RWPE2 (cell line): ENCODE data around the gene SHROOM3.

Experiments used
- ATAC-seq: fragments of 200-7000 bp; cut with Tn5 transposase; 3 replicates; pipeline ENCODE4 v1.9.1; 2021; ENCODE audit warnings: low read depth
- DNase-seq: peaks from one replicate; pipeline ENCODE4 v3.0.0-alpha.2; 2020; ENCODE audit warnings: low spot score
- H3K27ac ChIP-seq: fragments of 450-650 bp; 2 replicates; pipeline ENCODE4 v1.5.1; 2017; ENCODE audit warnings: mild to moderate bottlenecking; ENCODE audit not compliant: poor library complexity, severe bottlenecking
- H3K27me3 ChIP-seq: fragments of 250-450 bp; sonication (Bioruptor Pico); 2 replicates; pipeline ENCODE4 v1.5.1; 2021; ENCODE audit warnings: mild to moderate bottlenecking, moderate library complexity; ENCODE audit not compliant: insufficient read depth, poor library complexity, severe bottlenecking
- H3K36me3 ChIP-seq: fragments of 250-450 bp; sonication (Bioruptor Pico); 2 replicates; pipeline ENCODE4 v1.5.1; 2020; ENCODE audit warnings: low read depth, mild to moderate bottlenecking, moderate library complexity
- H3K4me1 ChIP-seq: fragments of 250-450 bp; sonication (Bioruptor Pico); 2 replicates; pipeline ENCODE4 v1.5.1; 2021; ENCODE audit warnings: mild to moderate bottlenecking, moderate library complexity; ENCODE audit not compliant: insufficient read depth, poor library complexity, severe bottlenecking
- H3K4me3 ChIP-seq: fragments of 250-450 bp; sonication (Bioruptor Pico); 2 replicates; pipeline ENCODE4 v1.5.1; 2021; ENCODE audit warnings: mild to moderate bottlenecking, moderate library complexity; ENCODE audit not compliant: severe bottlenecking
- H3K9me3 ChIP-seq: fragments of 250-450 bp; sonication (Bioruptor Pico); 2 replicates; pipeline ENCODE4 v1.5.1; 2021; ENCODE audit warnings: mild to moderate bottlenecking, moderate library complexity; ENCODE audit not compliant: severe bottlenecking
- TF ChIP-seq, protein P1 (sequence below): fragments of 450-650 bp; IDR thresholded peaks from one replicate; pipeline ENCODE4 v1.5.1; 2017; ENCODE audit warnings: mild to moderate bottlenecking, moderate library complexity; ENCODE audit not compliant: poor library complexity, severe bottlenecking

SHROOM3 gene

DNA sequence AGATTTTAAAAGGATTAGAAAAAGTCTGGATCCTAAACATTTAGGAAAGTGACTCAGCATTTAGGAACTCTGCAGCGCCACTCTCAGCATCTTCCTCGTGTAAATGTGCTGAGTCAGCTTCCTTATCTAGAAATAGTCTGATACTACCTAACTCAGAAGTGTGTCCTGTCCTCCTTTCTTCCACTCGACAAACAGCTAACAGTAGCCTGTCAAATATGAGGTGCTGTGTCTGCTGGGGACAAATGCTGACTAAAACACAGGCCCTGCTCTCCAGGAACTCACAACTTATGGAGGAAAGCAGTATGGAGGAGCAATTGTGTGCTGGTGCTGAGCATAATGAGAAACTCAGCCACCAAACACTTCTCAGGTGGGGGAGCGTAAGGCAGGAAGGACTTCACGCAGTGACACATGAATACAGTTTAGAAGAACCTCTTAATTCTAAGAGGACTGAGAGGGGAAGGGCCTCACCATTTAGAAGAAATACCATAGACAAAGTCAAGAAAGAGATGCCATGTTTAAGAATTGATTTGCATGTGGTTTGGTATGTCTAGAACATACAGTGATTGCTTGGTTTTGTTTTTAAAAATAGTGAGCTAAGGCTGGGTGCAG lies 337.6 kb downstream of the SHROOM3 start:
- Histone ChIP-seq H3K4me1 (no peaks in the 10 kb centered on the region), H3K4me3 (no peak overlapping the region), H3K9me3 (no peaks in the 10 kb centered on the region), H3K27ac (no peak overlapping the region), H3K36me3 (peaks cover 62% of the 10 kb centered on the region), H3K27me3 (no peaks in the 10 kb centered on the region)
- ATAC-seq (no peak), DNase-seq (no peak)
- TF ChIP-seq, protein P1, sequence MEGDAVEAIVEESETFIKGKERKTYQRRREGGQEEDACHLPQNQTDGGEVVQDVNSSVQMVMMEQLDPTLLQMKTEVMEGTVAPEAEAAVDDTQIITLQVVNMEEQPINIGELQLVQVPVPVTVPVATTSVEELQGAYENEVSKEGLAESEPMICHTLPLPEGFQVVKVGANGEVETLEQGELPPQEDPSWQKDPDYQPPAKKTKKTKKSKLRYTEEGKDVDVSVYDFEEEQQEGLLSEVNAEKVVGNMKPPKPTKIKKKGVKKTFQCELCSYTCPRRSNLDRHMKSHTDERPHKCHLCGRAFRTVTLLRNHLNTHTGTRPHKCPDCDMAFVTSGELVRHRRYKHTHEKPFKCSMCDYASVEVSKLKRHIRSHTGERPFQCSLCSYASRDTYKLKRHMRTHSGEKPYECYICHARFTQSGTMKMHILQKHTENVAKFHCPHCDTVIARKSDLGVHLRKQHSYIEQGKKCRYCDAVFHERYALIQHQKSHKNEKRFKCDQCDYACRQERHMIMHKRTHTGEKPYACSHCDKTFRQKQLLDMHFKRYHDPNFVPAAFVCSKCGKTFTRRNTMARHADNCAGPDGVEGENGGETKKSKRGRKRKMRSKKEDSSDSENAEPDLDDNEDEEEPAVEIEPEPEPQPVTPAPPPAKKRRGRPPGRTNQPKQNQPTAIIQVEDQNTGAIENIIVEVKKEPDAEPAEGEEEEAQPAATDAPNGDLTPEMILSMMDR, result no peak

DNA sequence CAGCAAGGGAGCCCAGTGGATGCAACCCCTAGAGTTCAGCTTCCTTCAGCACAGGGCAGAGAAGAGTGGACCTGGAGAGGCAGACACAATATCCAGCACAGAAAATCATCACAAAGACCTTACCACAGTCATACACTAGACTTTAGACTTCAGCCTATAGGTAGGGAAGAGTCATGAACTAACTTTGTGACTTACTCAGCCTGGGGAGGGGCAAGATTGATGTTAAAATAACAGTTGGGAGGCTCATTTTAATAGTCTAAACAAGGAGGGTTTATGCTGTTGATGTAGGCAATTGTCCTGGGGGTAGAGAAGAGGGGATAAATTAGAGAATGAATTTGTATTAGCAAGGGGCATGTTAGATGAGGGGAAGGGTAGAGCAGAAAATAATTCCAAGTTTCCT lies 338.7 kb downstream of the SHROOM3 start:
- DNase-seq, result no peak
- Histone ChIP-seq H3K4me3 (no peak overlapping the region), H3K4me1 (no peaks in the 10 kb centered on the region), H3K36me3 (peaks cover 58% of the 10 kb centered on the region), H3K9me3 (no peaks in the 10 kb centered on the region), H3K27me3 (no peaks in the 10 kb centered on the region), H3K27ac (no peak overlapping the region)
- ATAC-seq, result no peak
- TF ChIP-seq, protein P1, result no peak

DNA sequence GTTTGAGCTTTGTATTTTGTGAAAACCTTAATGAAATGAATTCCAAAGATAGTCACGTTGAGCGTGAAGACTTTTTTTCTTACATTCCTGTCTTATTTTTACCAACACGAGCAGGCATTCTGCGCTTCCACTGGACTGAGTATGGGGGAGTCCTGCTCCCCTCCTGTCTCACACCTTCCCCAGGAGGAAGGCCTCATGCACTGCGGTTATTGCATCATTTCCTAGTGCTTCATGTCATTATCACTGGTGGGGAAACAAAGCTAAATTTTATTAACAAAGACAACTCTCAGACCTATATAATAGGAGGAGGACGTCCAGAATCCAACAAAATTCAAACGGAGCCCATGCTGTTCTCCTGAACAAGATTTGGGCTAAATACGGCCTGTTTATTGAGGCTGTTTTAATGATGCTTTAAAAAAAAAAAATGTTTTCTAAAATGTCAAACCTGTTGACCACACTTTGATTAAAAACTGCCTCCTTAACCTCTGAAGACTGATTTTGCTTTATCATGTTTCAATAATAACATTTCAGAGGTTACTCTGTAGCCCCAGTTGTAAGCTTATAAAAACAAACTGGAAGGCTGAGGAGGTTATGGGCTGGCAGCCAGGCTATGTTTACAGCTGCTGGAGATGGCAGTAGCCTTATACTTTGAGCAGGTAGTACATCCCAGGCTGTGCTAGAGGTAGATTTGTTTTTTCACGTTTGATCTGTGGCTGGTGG lies 344.9 kb downstream of the SHROOM3 start:
- peaks cover 59% of the 10 kb centered on the region for H3K36me3 ChIP-seq
- no peak overlapping the region for H3K4me3 ChIP-seq
- H3K27ac ChIP-seq, result peak overlapping the region; percentile 85
- H3K4me1 ChIP-seq, result peaks cover 26% of the 10 kb centered on the region
- no peaks in the 10 kb centered on the region for H3K9me3 ChIP-seq
- no peaks in the 10 kb centered on the region for H3K27me3 ChIP-seq
- DNase-seq (no peak), ATAC-seq (no peak)
- TF ChIP-seq, protein P1, result no peak

DNA sequence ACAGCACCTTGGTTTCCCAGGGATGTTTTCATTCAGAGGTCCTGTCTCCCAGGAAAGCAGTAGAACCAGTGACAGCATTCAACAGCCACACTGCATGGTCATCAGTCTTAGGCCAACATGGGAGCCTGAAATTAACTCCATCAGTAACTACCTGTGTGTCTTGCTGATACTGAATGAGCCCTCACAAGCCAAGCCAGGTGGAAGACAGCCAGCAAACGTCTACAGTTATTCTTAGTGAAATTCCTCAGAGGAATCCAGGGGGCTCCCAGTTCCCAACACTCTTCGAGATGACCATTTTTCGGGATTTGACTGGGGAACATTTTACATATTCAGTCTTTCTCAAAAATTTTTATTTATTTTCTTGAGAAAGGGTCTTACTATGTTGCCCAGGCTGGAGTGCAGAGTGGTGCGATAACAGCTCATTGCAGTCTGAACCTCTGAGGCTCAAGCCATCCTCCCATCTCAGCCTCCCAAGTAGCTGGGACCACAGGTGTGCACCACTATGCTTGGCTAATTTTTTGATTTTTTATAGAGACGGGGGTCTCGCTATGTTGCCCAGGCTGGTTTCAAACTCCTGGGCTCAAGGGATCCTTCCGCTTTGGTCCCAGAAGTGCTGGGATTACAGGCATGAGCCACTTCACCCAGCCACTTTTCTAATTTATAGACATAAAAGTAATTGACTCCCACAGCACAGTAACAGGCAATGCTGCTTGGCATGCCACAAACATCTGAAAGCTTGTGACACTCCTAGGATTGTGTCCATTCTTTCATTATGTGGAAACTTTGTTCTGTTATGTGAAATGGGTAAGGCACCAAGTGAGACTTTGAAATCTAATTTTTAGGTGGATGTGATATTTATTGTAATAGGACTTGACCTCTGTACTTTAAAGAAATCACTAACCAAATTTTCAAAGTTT lies 346.0 kb downstream of the SHROOM3 start:
- H3K4me1 ChIP-seq, result peaks cover 26% of the 10 kb centered on the region
- DNase-seq (no peak), ATAC-seq (no peak)
- peak overlapping the region; percentile 85 for H3K27ac ChIP-seq
- H3K36me3 ChIP-seq, result peaks cover 56% of the 10 kb centered on the region
- no peaks in the 10 kb centered on the region for H3K27me3 ChIP-seq
- TF ChIP-seq, protein P1, result no peak
- H3K4me3 ChIP-seq, result no peak overlapping the region
- no peaks in the 10 kb centered on the region for H3K9me3 ChIP-seq
